Measurements from ENCODE around the gene YY1.
"Not testable (repeated sequence)": the region's sequence is repeated elsewhere in the genome, so short reads cannot be mapped to it uniquely, and the experiment has no call there.

YY1 gene

GRCh38 chr14:100283984-100284881 lies 45.3 kb downstream of the YY1 start:
- DNase-seq (ENCODE audit: low read depth), result no peak

DNA sequence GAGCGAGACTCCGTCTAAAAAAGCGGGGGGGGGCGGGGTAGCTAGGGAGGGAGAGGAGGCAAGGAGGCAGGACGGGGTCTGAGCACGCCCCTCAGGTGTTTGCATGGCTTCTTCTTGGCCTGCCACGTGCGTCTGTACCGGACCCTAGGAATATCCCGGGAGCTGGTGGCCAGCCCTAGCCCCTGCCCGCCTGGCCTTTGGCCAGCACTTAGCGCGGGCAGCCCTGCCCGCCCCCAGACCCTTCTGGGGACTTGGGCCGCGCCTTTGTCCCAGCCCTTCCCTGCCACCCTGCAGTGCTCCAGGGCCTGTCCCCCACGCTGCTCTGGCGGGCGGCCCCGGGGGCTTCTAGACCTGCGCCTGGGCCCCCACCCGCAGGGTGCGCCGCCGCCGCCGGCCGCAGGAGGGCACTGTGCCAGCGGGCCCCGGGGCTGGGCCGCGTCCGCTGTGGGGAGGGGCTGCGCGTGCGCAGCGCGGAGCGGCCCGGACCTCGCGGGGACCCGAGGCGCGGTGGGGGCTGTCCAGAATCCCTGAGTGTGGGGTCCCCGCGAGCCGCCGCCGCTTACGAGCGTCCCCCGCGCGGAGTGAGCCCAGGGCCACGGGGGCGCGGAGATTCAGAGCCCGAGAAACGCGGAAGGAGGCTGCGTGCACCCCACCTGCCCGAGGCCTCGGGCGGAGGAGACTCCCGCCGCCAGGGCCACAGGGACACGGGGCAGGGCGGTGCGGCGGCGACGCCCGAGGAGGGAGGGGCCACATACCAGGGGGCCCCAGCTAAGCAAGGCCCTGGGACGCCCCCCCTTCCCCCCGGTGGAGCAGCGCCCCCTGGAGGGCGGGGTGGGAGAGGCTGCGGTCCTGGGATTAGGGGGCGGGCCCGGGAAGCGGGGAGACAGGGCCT lies 46.3 kb downstream of the YY1 start:
- DNase-seq (ENCODE audit: low read depth), result no peak

DNA sequence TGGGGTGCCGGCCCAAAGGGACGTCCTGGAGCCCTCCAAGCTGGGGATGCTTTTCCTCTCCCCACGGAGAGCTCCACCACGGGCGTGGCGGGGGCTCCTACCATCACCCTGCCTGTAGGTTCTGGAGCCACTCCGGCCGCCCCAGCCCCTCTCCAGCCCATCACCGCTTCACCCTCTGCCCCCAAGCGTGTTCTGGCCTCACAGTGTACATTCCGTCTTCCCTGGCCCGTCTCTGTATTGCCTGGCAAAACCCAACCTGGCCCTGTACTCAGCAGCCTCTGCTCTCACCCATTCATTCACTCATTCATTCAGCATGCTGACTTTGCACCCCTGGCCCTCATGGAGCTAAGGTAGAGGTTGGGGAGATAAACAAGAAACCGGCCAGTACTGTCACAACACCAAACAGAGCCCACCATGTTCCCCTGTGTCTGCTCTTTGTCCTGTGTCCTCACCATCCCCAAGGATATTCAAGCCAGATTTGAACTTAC lies 47.0 kb downstream of the YY1 start:
- DNase-seq (ENCODE audit: low read depth), result no peak

DNA sequence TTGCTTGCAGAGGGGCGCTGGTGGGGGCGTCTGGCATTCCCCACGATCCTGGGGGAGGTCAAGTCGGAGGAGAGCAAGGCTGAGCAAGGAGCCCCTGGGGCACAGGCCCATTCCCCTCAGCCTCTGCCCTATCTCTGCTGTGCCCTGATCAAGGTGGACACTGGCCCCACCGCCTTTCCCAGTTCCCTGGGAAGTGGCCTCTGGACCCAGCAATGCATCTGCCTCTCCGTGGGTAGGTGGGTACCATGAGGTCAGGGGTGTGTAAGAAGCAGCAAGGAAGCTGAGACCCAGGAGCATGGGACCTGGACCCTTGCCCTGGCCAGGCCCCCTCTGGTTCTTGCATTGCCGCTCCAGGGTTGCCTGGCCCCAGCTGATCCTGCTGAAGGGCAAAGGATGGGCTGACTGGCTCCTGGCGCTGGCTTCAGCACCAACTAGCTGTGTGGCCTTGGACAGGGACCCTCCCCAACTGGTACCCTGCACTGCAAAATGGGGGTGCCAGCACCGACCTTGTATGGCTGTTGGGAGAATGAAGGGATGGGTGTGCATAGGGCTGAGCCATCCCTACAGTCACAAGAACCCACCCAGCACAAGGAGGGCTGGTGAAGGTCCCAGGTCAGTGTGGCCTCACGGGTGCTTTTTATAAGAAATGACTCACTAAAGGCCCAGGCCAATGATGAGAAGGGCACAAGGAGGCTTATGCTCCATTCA lies 47.7 kb downstream of the YY1 start:
- no peak for DNase-seq (ENCODE audit: low read depth)

GRCh38 chr14:100287202-100287997 lies 48.5 kb downstream of the YY1 start:
- no peak for DNase-seq (ENCODE audit: low read depth)

DNA sequence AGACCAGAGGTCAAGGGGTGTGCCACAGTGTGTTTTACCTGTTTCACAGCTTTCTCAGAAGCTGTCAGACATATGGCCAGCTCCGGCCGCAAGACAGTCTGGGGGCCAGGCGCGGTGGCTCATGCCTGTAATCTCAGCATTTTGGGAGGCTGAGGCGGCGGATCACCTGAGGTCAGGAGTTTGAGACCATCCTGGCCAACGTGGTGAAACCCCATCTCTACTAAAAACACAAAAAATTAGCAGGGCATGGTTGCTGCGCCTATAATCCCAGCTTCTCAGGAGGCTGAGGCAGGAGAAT lies 49.0 kb downstream of the YY1 start:
- not testable (repeated sequence) for DNase-seq (ENCODE audit: low read depth)

DNA sequence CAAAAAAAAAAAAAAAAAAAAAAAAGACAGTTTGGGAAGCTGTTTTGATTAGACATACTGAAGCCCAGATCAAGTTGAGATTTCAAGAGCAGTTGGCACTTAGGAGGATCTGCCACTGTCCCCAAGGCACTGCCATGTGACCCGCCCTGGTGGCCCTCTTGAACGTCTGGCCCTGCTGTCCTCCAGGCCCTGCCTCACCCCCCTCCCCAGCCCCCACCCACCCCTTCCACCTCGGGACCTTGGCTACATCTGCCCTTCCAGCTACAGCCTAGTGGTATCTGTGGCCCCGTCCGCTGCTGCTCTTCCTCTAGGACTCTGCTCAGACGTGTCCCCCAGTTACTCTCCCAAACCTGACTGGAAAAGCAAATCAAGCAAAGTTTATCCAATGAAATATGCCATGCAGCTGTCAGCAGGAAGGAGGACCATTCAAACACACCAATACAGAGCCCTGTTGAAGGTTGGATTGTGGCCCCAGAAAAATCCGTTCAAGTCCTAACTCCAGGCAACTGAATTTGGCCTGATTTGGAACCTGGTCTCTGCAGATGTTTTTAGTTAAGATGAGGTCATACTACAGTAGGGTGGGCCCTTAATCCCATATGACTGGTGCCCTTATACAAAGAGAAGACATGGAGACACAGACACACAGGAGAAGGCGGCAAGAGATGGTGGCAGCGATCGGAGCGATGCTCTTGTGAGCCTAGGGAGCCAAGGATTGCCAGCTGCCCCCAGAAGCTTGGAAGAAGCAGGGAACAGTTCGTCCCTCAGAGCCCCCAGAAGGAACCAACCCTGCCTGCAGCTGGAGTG lies 49.6 kb downstream of the YY1 start:
- DNase-seq (ENCODE audit: low read depth), result no peak

DNA sequence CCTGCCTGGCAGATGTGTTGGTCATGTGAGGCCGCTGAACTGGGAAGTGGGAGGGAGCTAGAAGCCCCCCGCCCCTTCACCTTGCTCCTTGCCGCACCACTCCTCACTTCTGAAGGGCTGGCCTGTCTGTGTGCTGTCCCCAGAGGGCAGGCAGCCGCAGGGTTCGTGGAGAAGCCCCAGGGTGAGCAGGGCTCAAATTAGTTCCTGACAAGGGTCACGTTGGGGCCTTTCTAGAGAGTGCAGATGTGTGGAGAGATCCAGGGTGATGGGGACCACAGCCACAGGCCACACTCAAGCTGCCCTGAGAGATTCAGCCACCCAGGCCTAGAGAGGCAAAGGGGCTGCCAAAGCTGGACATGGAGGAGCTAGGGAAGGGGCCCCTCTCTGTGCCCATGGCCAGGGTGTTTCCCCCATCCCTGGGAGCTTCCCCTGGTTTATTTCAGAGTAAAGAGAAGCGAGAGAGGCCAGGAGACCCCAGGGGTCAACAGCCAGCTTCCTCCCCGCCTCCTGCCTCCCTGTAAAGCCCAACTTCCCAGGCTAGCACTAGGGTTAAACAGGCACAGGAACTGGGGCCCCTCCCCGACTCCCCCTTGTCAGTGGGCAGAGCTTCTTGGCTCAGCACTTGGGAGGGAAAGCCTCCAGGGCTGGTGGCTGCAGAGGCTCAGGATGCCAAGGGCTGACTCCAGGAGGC lies 51.1 kb downstream of the YY1 start:
- no peak for DNase-seq (ENCODE audit: low read depth)

- no peak for DNase-seq (ENCODE audit: low read depth)
Observed at GRCh38 chr14:100290607-100291304, 51.8 kb downstream of the YY1 start.

GRCh38 chr14:100291305-100292075 lies 52.5 kb downstream of the YY1 start:
- no peak for DNase-seq (ENCODE audit: low read depth)

DNA sequence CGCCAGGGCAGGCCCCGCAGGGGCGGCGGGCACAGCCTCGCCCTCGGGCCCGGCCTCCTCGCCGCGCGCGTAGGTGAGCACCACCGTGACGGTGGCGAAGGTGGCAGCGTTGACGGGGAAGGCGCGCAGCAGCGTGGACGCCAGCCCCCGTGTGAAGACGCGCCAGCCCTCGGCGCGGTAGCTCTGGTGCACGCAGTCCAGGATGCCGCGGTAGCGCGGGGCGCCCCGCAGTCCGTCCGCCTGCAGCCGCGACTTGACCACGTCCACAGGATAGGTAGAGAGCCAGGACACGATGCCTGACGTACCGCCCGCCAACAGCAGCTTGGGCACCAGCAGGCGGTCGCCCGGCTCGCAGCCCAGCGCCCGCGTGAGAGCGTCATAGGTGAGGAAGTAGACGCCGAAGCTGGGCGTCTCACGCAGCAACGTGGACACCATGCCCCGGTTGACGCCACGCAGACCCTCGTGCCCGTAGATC lies 53.4 kb downstream of the YY1 start:
- DNase-seq (ENCODE audit: low read depth), result no peak

GRCh38 chr14:100292776-100293461 lies 54.0 kb downstream of the YY1 start:
- DNase-seq (ENCODE audit: low read depth), result no peak

- DNase-seq (ENCODE audit: low read depth), result no peak
Observed at GRCh38 chr14:100293497-100294212, 54.7 kb downstream of the YY1 start.

- no peak for DNase-seq (ENCODE audit: low read depth)
Observed at GRCh38 chr14:100294213-100294962, 55.4 kb downstream of the YY1 start.

- no peak for DNase-seq (ENCODE audit: low read depth)
Observed at GRCh38 chr14:100294963-100295330, 56.0 kb downstream of the YY1 start.

DNA sequence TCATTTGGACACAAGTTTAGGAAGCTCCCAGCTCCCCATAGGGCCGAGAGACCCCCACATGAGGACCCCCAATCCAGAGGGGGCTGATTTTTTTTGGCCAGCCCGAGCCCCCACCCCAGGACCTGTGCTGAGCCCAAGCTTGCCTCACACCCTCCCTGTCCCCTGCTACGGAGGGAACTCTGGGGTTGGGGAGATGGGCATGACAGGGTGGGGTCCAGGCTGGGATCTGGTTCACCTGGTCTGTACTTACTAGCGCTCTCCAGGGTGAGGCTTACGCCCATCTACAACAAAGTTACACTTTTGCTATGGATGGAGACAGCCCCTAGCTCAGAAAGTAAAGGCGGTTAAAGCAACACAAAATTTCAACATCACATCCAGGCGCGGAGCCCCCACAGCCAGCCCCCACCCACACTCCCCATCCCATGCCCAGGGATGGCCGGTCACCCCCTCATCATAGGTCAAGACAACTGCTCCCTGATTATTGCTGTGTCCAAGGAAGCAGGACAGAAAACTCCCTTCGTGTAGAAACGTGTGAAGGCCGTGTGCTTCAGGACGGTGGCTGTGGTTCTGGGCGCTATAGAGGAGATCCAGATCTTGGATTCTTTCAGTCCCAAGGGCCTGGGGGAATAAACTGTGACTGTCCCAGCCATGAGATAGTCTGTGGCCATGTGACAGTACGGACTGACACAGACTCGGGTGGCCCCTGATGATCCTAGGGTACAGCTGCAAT lies 56.6 kb downstream of the YY1 start:
- no peak for DNase-seq (ENCODE audit: low read depth)
